Measurements from ENCODE around the gene RAP2A.

Gene RAP2A

DNA sequence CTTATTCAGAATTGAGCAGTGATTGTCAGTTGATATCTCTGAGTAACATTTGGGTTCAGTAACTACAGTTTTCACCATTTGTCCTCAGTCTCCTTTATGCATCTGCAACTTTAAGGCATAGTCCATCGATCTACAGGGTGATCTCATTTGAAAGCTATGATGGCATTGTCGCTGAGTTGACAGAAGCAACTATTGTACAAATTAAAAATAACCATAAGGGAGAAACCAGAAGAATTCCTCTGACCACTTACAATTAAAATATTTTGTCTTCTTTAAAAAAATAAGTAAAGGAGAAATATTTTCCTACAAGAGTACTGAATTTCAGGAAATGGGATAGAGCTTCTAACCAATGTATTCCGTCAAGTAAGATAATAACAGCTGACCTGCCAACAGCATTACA is 30.6 kb downstream of the RAP2A start:
- TF ChIP-seq, protein P1, sequence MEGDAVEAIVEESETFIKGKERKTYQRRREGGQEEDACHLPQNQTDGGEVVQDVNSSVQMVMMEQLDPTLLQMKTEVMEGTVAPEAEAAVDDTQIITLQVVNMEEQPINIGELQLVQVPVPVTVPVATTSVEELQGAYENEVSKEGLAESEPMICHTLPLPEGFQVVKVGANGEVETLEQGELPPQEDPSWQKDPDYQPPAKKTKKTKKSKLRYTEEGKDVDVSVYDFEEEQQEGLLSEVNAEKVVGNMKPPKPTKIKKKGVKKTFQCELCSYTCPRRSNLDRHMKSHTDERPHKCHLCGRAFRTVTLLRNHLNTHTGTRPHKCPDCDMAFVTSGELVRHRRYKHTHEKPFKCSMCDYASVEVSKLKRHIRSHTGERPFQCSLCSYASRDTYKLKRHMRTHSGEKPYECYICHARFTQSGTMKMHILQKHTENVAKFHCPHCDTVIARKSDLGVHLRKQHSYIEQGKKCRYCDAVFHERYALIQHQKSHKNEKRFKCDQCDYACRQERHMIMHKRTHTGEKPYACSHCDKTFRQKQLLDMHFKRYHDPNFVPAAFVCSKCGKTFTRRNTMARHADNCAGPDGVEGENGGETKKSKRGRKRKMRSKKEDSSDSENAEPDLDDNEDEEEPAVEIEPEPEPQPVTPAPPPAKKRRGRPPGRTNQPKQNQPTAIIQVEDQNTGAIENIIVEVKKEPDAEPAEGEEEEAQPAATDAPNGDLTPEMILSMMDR (IDR thresholded peaks at IDR 0.05; ENCODE audit: insufficient read depth, low read length, poor library complexity, severe bottlenecking), result no peak
- DNase-seq (ENCODE audit: extremely low read depth, insufficient read length), result no peak
- Histone ChIP-seq H3K4me3 (replicated peaks; ENCODE audit: low read depth, low read length) (no peak overlapping the region), H3K36me3 (ENCODE audit: control insufficient read depth, insufficient read depth, low read length) (peaks cover 5% of the 10 kb centered on the region), H3K27me3 (replicated peaks; ENCODE audit: control insufficient read depth, insufficient read depth, low read length) (no peaks in the 10 kb centered on the region)

DNA sequence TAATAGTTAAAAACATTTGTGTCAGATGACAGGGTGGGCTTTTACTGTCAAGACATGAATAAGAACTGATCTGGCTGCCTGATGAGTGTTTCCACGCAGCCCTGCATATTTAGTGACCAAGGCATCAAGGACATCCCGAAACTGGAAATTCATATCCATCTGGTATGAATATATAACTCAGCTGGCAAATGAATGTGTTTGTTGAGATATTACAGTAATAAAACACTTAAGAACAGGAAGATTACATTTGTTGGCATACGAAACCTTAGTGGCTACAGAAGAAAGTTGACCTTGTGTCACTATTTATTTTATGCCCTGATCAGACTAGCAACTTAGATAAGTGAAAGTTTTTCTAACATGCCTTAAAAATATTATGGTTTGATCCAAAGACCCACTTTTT is 32.8 kb downstream of the RAP2A start:
- DNase-seq (ENCODE audit: extremely low read depth, insufficient read length), result no peak
- Histone ChIP-seq H3K27me3 (replicated peaks; ENCODE audit: control insufficient read depth, insufficient read depth, low read length) (no peaks in the 10 kb centered on the region), H3K36me3 (ENCODE audit: control insufficient read depth, insufficient read depth, low read length) (peaks cover 5% of the 10 kb centered on the region), H3K4me3 (replicated peaks; ENCODE audit: low read depth, low read length) (no peak overlapping the region)
- TF ChIP-seq, protein P1 (IDR thresholded peaks at IDR 0.05; ENCODE audit: insufficient read depth, low read length, poor library complexity, severe bottlenecking), result no peak

DNA sequence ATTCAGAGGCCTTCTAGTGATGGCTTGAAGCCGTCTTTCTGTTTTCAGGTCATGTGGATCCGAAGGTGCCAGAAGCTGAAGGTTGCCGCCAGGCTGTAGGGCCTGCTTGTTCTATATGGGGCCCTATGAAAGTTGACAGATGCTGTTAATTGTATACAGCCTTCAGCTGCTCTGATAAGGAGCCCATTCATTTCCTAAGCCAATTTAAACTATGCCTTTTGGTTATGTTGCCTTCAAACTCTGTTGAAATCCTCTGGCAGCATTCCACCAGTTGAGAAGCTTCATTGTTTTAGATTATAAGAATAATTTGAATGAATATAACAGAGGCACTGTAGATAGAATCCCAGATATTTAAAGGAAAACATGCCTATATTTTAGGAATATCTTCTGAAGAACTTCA is 34.4 kb downstream of the RAP2A start:
- no peak for DNase-seq (ENCODE audit: extremely low read depth, insufficient read length)
- H3K27me3 ChIP-seq (replicated peaks; ENCODE audit: control insufficient read depth, insufficient read depth, low read length), result no peaks in the 10 kb centered on the region
- H3K36me3 ChIP-seq (ENCODE audit: control insufficient read depth, insufficient read depth, low read length), result peaks cover 5% of the 10 kb centered on the region
- H3K4me3 ChIP-seq (replicated peaks; ENCODE audit: low read depth, low read length), result no peak overlapping the region
- TF ChIP-seq, protein P1 (IDR thresholded peaks at IDR 0.05; ENCODE audit: insufficient read depth, low read length, poor library complexity, severe bottlenecking), result no peak

DNA sequence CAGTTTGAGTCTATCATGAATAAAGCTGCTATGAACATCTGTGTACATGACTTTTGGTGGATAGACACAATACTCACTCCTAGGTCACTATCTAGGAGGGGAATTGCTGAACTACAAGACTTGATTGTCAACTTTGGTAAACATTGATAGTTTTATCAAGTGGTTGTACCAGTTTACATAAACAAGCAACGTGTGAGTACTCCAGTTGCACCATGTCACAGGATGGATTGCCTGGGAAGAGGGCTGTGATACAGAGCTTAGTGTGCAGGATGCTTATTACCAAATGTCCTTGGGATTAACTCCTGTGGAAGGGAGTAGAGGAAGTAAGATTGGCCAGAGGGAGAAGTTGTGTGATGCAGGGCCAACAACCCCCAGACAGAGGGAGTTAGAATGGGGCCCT is 37.7 kb downstream of the RAP2A start:
- H3K27me3 ChIP-seq (replicated peaks; ENCODE audit: control insufficient read depth, insufficient read depth, low read length), result no peaks in the 10 kb centered on the region
- no peak overlapping the region for H3K4me3 ChIP-seq (replicated peaks; ENCODE audit: low read depth, low read length)
- no peaks in the 10 kb centered on the region for H3K36me3 ChIP-seq (ENCODE audit: control insufficient read depth, insufficient read depth, low read length)
- no peak for DNase-seq (ENCODE audit: extremely low read depth, insufficient read length)
- TF ChIP-seq, protein P1 (IDR thresholded peaks at IDR 0.05; ENCODE audit: insufficient read depth, low read length, poor library complexity, severe bottlenecking), result no peak

DNA sequence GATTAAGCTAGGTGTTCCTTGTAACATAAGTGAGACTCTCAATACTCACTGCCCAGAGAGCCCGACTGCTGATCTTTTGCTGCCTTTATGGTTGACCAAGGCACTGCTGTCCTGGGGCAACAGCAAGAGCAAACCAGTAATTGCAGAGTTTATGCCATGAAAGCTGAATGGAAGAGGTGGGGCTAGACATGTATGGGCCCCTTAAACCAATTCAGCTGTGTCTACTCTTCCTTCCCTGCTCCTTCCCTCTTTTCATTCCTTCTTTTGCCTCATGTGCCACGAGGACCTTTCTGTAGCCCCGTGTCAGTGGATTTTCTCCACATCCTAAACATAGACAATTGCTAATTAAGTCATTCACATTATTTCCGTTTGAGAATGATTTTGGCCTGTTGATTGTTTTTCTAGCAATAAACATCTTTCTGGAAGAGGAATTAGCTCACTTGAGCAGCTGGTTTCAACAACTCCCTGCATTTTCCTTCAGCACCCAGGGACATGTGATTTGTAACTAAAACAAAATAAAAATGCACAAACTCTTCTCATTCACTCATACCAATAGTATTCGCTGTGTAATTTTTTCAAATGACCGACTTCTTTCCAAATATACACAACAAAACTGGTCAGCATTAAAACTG is 40.5 kb downstream of the RAP2A start:
- H3K4me3 ChIP-seq (replicated peaks; ENCODE audit: low read depth, low read length), result no peak overlapping the region
- no peaks in the 10 kb centered on the region for H3K36me3 ChIP-seq (ENCODE audit: control insufficient read depth, insufficient read depth, low read length)
- no peak for DNase-seq (ENCODE audit: extremely low read depth, insufficient read length)
- TF ChIP-seq, protein P1 (IDR thresholded peaks at IDR 0.05; ENCODE audit: insufficient read depth, low read length, poor library complexity, severe bottlenecking), result no peak
- H3K27me3 ChIP-seq (replicated peaks; ENCODE audit: control insufficient read depth, insufficient read depth, low read length), result no peaks in the 10 kb centered on the region

DNA sequence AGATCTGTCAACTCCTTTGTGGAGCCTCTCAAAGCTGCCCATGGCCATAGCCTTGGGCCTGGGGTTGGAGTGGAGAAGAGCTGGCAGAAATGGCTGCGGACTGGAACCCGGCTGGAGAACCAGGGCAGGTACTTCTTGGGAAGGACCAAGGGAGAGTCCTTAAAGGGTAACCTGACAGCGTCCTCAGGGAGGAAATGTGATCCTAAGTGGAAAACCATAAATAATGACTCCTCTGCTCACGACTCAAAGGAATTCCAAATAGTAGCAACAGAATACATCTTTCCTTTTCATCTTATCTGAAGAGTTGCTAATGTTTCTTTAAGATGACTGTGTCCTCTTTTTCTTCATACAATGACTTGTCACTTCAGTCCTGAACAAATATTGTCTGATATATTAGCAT is 41.0 kb downstream of the RAP2A start:
- no peaks in the 10 kb centered on the region for H3K36me3 ChIP-seq (ENCODE audit: control insufficient read depth, insufficient read depth, low read length)
- no peaks in the 10 kb centered on the region for H3K27me3 ChIP-seq (replicated peaks; ENCODE audit: control insufficient read depth, insufficient read depth, low read length)
- no peak overlapping the region for H3K4me3 ChIP-seq (replicated peaks; ENCODE audit: low read depth, low read length)
- TF ChIP-seq, protein P1 (IDR thresholded peaks at IDR 0.05; ENCODE audit: insufficient read depth, low read length, poor library complexity, severe bottlenecking), result no peak
- no peak for DNase-seq (ENCODE audit: extremely low read depth, insufficient read length)
